ENCODE measurements around the gene C2CD3. TPM values are rescaled to one million over a fixed set of nuclear protein-coding genes. Genes with fewer than 3 reads are reported as not detected.

C2CD3 gene
- total RNA-seq, 2 donors from 2014 or later = 19.9 to 25.7 TPM

DNA sequence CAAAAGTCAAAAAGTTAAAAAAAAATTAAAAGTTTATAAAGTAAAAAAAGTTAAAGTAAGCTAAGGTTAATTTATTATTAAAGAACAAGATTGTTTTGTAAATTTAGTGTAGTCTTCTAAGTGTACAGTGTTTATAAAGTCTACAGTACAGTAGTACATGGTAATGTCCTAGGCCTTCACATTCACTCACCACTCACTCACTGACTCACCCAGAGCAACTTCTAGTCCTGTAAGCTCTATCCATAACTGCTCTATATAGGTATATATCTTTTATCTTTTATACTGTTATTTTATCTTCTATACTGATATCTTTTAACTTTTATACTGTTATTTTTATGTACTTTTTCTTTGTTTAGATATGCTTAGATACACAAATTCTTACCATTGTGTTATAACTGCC is 11.2 kb downstream of the C2CD3 start:
- TF ChIP-seq, protein P1, sequence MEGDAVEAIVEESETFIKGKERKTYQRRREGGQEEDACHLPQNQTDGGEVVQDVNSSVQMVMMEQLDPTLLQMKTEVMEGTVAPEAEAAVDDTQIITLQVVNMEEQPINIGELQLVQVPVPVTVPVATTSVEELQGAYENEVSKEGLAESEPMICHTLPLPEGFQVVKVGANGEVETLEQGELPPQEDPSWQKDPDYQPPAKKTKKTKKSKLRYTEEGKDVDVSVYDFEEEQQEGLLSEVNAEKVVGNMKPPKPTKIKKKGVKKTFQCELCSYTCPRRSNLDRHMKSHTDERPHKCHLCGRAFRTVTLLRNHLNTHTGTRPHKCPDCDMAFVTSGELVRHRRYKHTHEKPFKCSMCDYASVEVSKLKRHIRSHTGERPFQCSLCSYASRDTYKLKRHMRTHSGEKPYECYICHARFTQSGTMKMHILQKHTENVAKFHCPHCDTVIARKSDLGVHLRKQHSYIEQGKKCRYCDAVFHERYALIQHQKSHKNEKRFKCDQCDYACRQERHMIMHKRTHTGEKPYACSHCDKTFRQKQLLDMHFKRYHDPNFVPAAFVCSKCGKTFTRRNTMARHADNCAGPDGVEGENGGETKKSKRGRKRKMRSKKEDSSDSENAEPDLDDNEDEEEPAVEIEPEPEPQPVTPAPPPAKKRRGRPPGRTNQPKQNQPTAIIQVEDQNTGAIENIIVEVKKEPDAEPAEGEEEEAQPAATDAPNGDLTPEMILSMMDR (IDR thresholded peaks at IDR 0.05) = no peak
- Histone ChIP-seq H3K36me3 (no peaks in the 10 kb centered on the region), H3K9ac (ENCODE audit: low read depth in 2 of 2, low read length in 2 of 2) (no peak overlapping the region), H3K4me1 (peaks cover 4% of the 10 kb centered on the region), H3K9me3 (no peaks in the 10 kb centered on the region), H3K27me3 (no peaks in the 10 kb centered on the region), H3K27ac (no peak overlapping the region), H3K4me3 (no peak overlapping the region)
- DNase-seq = no peak
- intact Hi-C loops (cut with DNase I) = no loop called here

DNA sequence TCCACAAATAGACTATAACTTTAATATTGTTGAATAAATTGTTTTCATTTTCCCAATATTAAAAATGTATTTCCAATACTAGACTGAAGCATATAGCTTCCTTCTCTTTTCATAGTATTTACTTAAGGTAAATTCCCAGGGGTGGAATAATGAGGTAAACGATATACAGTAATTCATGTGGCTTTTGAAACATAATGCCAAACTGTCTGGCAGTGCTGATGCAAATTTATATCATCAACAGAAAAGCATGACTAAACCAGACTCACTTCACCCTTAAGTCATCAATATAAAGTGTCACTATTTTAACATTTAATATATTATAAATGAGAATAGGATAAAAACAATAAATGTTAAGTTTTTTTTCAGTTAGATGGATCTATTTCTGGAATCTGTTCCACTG is 13.6 kb downstream of the C2CD3 start:
- Histone ChIP-seq H3K9me3 (no peaks in the 10 kb centered on the region), H3K27me3 (no peaks in the 10 kb centered on the region), H3K4me3 (no peak overlapping the region), H3K9ac (ENCODE audit: low read depth in 2 of 2, low read length in 2 of 2) (no peak overlapping the region), H3K4me1 (peaks cover 4% of the 10 kb centered on the region), H3K36me3 (no peaks in the 10 kb centered on the region), H3K27ac (no peak overlapping the region)
- DNase-seq = no peak
- intact Hi-C loops (cut with DNase I) = no loop called here
- TF ChIP-seq, protein P1 (IDR thresholded peaks at IDR 0.05) = no peak

DNA sequence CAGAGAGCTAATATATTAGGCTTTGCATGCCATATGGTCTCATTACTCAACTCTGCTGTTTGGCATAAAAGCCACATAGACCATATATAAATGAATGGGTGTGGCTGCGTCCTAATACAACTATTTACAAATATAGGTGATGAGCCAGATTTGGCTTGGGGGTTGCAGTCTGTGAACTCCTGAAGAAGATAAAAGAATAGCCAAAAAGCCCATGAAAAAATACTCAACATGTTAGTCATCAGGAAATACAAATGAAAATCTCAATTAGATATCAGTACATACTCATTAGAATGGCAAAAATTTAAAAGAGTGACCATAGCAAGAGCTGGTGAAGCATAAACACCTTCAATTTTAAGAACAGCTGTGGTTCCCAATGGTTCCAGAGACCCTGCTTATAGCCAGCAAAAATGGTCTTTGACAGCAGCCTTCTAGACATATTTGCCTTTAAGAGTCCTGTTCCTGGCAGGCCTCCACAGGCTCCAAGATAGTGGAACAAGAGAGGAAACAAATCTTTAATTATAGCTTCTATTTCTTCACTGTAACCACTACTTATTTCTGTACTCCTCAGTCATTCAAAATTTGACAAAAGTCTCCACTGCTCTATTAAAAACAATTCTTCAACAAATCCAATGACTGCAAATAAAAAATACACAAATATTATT is 16.1 kb downstream of the C2CD3 start:
- Histone ChIP-seq H3K9me3 (no peaks in the 10 kb centered on the region), H3K4me1 (peaks cover 4% of the 10 kb centered on the region), H3K9ac (ENCODE audit: low read depth in 2 of 2, low read length in 2 of 2) (no peak overlapping the region), H3K36me3 (no peaks in the 10 kb centered on the region), H3K27me3 (no peaks in the 10 kb centered on the region), H3K27ac (no peak overlapping the region), H3K4me3 (no peak overlapping the region)
- intact Hi-C loops (cut with DNase I) = no loop called here
- DNase-seq = no peak
- TF ChIP-seq, protein P1 (IDR thresholded peaks at IDR 0.05) = no peak

DNA sequence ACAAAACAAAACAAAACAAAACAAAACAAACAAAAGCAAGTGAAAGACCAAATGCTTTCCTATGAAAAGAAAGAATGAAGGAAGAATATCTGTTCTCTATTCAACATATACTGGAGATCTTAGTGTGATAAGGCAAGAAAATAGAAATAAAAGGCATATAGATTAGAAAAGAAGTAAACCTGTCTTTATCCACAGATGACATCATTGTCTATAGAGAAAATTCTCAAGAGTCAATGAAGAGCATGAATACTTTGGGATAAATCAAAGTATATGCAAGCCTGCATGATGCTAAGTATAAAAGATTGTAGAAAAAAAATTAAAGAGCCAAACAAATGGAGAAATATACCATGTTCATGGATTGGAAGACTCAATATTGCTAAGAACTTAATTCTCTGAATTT is 17.6 kb downstream of the C2CD3 start:
- DNase-seq = no peak
- Histone ChIP-seq H3K9me3 (no peaks in the 10 kb centered on the region), H3K4me3 (no peak overlapping the region), H3K27me3 (no peaks in the 10 kb centered on the region), H3K36me3 (no peaks in the 10 kb centered on the region), H3K4me1 (peaks cover 4% of the 10 kb centered on the region), H3K27ac (no peak overlapping the region), H3K9ac (ENCODE audit: low read depth in 2 of 2, low read length in 2 of 2) (no peak overlapping the region)
- intact Hi-C loops (cut with DNase I) = no loop called here
- TF ChIP-seq, protein P1 (IDR thresholded peaks at IDR 0.05) = no peak

DNA sequence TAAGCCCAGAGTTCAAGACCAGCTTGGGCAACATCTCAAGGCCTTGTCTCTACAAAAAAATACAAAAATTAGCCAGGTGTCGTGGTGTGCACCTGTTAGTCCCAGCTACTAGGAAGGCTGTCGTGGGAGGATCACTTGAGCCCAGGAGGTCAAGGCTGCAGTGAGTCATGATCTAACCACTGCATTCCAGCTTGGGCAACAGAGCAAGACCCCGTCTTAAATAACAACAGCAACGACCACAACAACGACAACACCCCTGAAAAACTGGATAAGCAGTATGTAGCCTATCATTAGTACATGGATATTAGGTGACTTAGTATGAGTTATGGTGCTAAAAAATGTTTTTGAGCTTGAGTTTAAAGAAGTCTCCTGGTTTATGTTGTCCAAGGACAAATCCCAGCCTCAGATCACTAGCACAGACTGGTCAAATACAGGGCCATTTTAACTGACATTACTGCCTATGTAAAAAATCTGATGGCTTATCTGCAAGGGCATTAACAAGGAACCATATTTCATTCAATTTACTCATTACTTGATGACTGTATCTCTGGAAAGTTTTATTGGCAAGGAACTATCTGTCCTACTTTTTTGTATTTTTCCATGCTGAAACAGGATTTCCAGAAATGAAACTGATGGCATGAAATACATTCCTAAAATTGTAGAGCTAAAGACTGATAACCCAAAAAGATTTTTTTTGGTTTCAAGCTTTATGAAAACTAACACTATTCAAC is 23.4 kb downstream of the C2CD3 start:
- Histone ChIP-seq H3K4me1 (no peaks in the 10 kb centered on the region), H3K27me3 (no peaks in the 10 kb centered on the region), H3K4me3 (no peak overlapping the region), H3K9me3 (no peaks in the 10 kb centered on the region), H3K36me3 (no peaks in the 10 kb centered on the region), H3K9ac (ENCODE audit: low read depth in 2 of 2, low read length in 2 of 2) (no peak overlapping the region), H3K27ac (no peak overlapping the region)
- DNase-seq = no peak
- intact Hi-C loops (cut with DNase I) = no loop called here
- TF ChIP-seq, protein P1 (IDR thresholded peaks at IDR 0.05) = no peak

Data from colonic mucosa (tissue), 4 donors.